Adrenal gland (tissue), 12 donors: ENCODE measurements around the gene CFAP299. TPM values are rescaled to one million over a fixed set of nuclear protein-coding genes. Genes with fewer than 3 reads are reported as not detected.
"Not testable (repeated sequence)": the region's sequence is repeated elsewhere in the genome, so short reads cannot be mapped to it uniquely, and the experiment has no call there.

Source experiments
- DNase-seq, 7 donors: peaks; one replicate each; pipeline ENCODE4 v3.0.0-alpha.2; 2019 to 2020
- H3K27ac ChIP-seq, 5 donors: fragments of 200-600 bp; sonication (generic) in 4 of 5; 1 replicate in 3 of 5; 2 replicates in 2 of 5; pipeline versions ENCODE4 v1.5.1 to v1.8.0; 2016 to 2020; ENCODE audit warnings: mild to moderate bottlenecking in 1 of 5
- H3K27me3 ChIP-seq: fragments of 200-600 bp; 2 replicates; pipeline ENCODE4 v1.8.0; 2021
- H3K36me3 ChIP-seq, 2 donors: fragments of 200-600 bp; replicated peaks in 1 of 2; 1 replicate in 1 of 2; 2 replicates in 1 of 2; pipeline versions ENCODE4 v1.5.1 to v1.8.0; 2018 to 2022
- H3K4me1 ChIP-seq, 2 donors: fragments of 200-600 bp; replicated peaks in 1 of 2; 1 replicate in 1 of 2; 2 replicates in 1 of 2; pipeline versions ENCODE4 v1.5.1 to v1.8.0; 2018 to 2021
- H3K4me3 ChIP-seq, 4 donors: fragments of 200-600 bp; sonication (generic) in 3 of 4; one replicate each; pipeline ENCODE4 v1.5.1; 2016 to 2018
- H3K9me3 ChIP-seq, 3 donors: fragments of 200-600 bp; sonication (generic) in 1 of 3; replicated peaks in 1 of 3; 1 replicate in 2 of 3; 2 replicates in 1 of 3; pipeline versions ENCODE4 v1.5.1 to v1.8.0; 2016 to 2021
- CTCF ChIP-seq, 6 experiments: fragments of 450-650 bp in 4 of 6; fragments of 200-600 bp in 2 of 6; sonication (generic) in 1 of 6; IDR thresholded peaks; 1 replicate in 5 of 6; 2 replicates in 1 of 6; pipeline versions ENCODE4 v1.5.1 to v1.8.0; 2016 to 2021; ENCODE audit warnings: antibody characterized with exemption in 6 of 6, mild to moderate bottlenecking in 2 of 6, moderate library complexity in 1 of 6
- POLR2A ChIP-seq, 2 donors: fragments of 450-650 bp; IDR thresholded peaks; one replicate each; pipeline ENCODE4 v1.6.1; 2017; ENCODE audit warnings: antibody characterized with exemption in 2 of 2, mild to moderate bottlenecking in 2 of 2, moderate library complexity in 1 of 2
- WGBS, 4 donors: extraction: QIAGEN DNeasy Blood & Tissue Kit in 2 of 4; methylation state at CpG; one replicate each; pipeline versions ENCODE4 v1.1.5 to v1.1.7; 2013 to 2017; 5-methylcytosine and 5-hydroxymethylcytosine counted together
- intact Hi-C, 2 donors: fragments of 100-400 bp; cut with DNase I; formaldehyde crosslinking; loops; one replicate each; pipeline versions ENCODE4 v1.14.1 to v1.15.0; 2022 to 2023
- polyA plus RNA-seq, 3 donors: library from polyadenylated mRNA; stranded (reverse); fragments of 200-250 nt in 2 of 3; fragments of 350-450 nt in 1 of 3; fragmentation: Illumina TruSeq in 1 of 3; extraction: RNeasy Lipid Tissue Mini Kit (QIAGEN cat#74804) in 1 of 3; gene quantifications; one replicate each; pipeline ENCODE4 v1.2.3, GENCODE V29; 2013 to 2014
- total RNA-seq, 9 donors: library from RNA; depleted of rRNA in 4 of 9; stranded (reverse); fragments of >200 nt in 4 of 9; fragments of 120-200 nt in 1 of 9; fragmentation: NEBNext Ultra II Directional in 1 of 9; extraction: Animal tissue kit (Norgen Biotek cat#: 25700) in 1 of 9; gene quantifications; one replicate each; pipeline versions ENCODE4 v1.1.0 to v1.2.4, GENCODE V29; 2013 to 2023
- donor health status: healthy with polysubstance abuse.
- donor health status: Bipolar disorder and iron deficiency.
- donor health status: DM: yes; HTN: yes; CAD: no.
- donor health status: DM: no; HTN: no; CAD: no.
- donor health status: DM: no; HTN: no; CAD: no.
- donor health status: DM: yes; HTN: yes; CAD: no.

CFAP299 gene
- total and polyA plus RNA-seq, 12 donors: not detected

GRCh38 chr4:80788798-80789197 lies 453.3 kb downstream of the CFAP299 start:
- no peak for DNase-seq
- Histone ChIP-seq H3K4me3 (no peak overlapping the region), H3K27ac (no peak overlapping the region), H3K4me1 (no peaks in the 10 kb centered on the region), H3K36me3 (no peaks in the 10 kb centered on the region), H3K27me3 (no peaks in the 10 kb centered on the region), H3K9me3 (no peaks in the 10 kb centered on the region)
- intact Hi-C loops: no loop called here
- no peak for TF ChIP-seq POLR2A (IDR thresholded peaks at IDR 0.05)
- TF ChIP-seq CTCF (IDR thresholded peaks at IDR 0.05): no peak
- 67 to 78% (median 74%) methylated on average over 1 of the region's 1 CpG for WGBS, 4 donors

GRCh38 chr4:80790152-80790551 lies 454.6 kb downstream of the CFAP299 start:
- no peaks in the 10 kb centered on the region for H3K36me3 ChIP-seq
- no peaks in the 10 kb centered on the region for H3K9me3 ChIP-seq
- H3K4me1 ChIP-seq: no peaks in the 10 kb centered on the region
- H3K4me3 ChIP-seq: no peak overlapping the region
- intact Hi-C loops: no loop called here
- 80 to 90% (median 85%) methylated on average over 3 of the region's 3 CpGs for WGBS, 4 donors
- no peaks in the 10 kb centered on the region for H3K27me3 ChIP-seq
- TF ChIP-seq CTCF (IDR thresholded peaks at IDR 0.05): no peak
- no peak for DNase-seq
- H3K27ac ChIP-seq: no peak overlapping the region

GRCh38 chr4:80793660-80794059 lies 458.1 kb downstream of the CFAP299 start:
- H3K27ac ChIP-seq, H3K36me3 ChIP-seq, H3K4me1 ChIP-seq, H3K27me3 ChIP-seq, intact Hi-C loops, H3K4me3 ChIP-seq, H3K9me3 ChIP-seq, DNase-seq: not testable (repeated sequence)
- 57 to 83% (median 62%) methylated on average over 1 of the region's 1 CpG for WGBS, 4 donors

- no peaks in the 10 kb centered on the region for H3K9me3 ChIP-seq
- intact Hi-C loops: no loop called here
- DNase-seq: no peak
- no peaks in the 10 kb centered on the region for H3K27me3 ChIP-seq
- H3K36me3 ChIP-seq: no peaks in the 10 kb centered on the region
- H3K4me1 ChIP-seq: no peaks in the 10 kb centered on the region
- H3K4me3 ChIP-seq: no peak overlapping the region
- H3K27ac ChIP-seq: no peak overlapping the region
- 26 to 100% (median 80%) methylated on average over 1 of the region's 1 CpG for WGBS, 4 donors
- no peak for TF ChIP-seq CTCF (IDR thresholded peaks at IDR 0.05)
- no peak for TF ChIP-seq POLR2A (IDR thresholded peaks at IDR 0.05)
Measured at GRCh38 chr4:80798082-80798481, 462.6 kb downstream of the CFAP299 start.

GRCh38 chr4:80800719-80801118 lies 465.2 kb downstream of the CFAP299 start:
- DNase-seq, H3K4me1 ChIP-seq, intact Hi-C loops, H3K27me3 ChIP-seq, H3K27ac ChIP-seq, H3K4me3 ChIP-seq, H3K9me3 ChIP-seq, H3K36me3 ChIP-seq: not testable (repeated sequence)
- 93 to 100% (median 95%) methylated on average over 1 of the region's 1 CpG for WGBS, 4 donors
